ENCODE data around the gene FUT7.

Gene FUT7

GRCh38 chr9:136981588-136982231, 50.2 kb downstream of the FUT7 start:
- no peak for DNase-seq

DNA sequence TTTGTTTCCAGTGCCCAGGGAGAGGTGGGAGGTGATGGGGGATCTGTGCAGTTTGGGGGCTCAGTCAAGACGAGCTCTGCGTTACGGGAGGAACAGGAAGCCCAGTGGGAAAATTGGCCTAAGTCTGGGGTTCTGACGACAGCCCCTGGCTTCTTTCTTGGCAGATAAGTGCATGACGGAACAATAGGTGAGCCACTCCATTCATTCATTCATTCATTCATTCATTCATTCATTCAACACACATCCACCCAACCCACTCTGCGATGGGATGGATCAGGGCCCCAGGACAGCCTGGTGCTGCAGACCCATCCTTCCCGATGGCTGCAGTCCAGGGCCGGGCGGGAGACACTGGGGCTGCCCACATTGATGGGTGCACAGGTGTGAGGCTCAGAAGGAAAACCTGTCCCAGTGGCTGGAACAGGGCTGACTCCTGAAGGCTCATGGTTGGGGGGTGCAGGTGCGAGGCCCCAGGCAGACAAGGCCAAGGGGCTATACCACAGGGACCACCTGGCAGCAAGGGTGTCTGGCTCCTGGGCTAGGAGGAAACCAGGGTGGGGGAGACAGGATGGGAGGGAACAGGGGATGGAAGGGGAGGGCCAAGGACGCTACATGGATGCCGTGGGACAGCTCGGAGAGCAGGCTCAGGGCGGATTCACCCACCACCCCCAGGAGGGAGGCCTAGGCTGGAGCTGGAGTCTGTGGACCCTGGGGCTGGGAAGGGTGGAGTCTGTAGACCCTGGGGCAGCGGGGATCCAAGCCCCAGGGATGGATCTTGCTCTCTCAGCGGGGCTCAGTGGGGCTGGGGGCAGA, 51.0 kb downstream of the FUT7 start:
- no peak for DNase-seq

Data from right forelimb (tissue), 1 donor.